HepG2 (cell line): Measurements from ENCODE around the gene EBF4. TPM values are rescaled to one million over a fixed set of nuclear protein-coding genes. Genes with fewer than 3 reads are reported as not detected.

ENCODE experiments used
- ATAC-seq: fragments of 200-7000 bp; cut with Tn5 transposase; 3 replicates; pipeline ENCODE4 v1.9.1; 2020; ENCODE audit warnings: mild to moderate bottlenecking, moderate library complexity
- BruUV-seq: library from RNA; stranded (reverse); fragments of 400-500 nt; replicated peaks from 2 replicates; lab custom pipeline; 2021; lab: Mats Ljungman, UMichigan
- CTCF ChIA-PET: fragments of 300-600 bp; formaldehyde crosslinking; extraction: SDS; loops from one replicate; lab custom pipeline; 2021; ENCODE audit warnings: low total read pairs, inconsistent platforms, low intra/inter-chr PET ratio; lab: Yijun Ruan, JAX
- POLR2A ChIA-PET: fragments of 350-600 bp; sonication (Branson Sonifier 250); formaldehyde crosslinking; loops from one replicate; lab custom pipeline; 2020; ENCODE audit warnings: antibody characterized with exemption, inconsistent platforms; lab: Yijun Ruan, JAX
- DNase-seq: peaks from one replicate; pipeline ENCODE4 v3.0.0-alpha.2; 2015; ENCODE audit warnings: low spot score
- FAIRE-seq: peaks from 3 replicates; lab custom pipeline; 2011; peaks lifted over from hg19 to GRCh38; lab: Jason Lieb, UNC
- H2AFZ ChIP-seq: one replicate; pipeline ENCODE4 v1.6.1; 2011; ENCODE audit warnings: low read length, inconsistent platforms
- H3K27ac ChIP-seq: fragments of 300-600 bp; 3 replicates; pipeline ENCODE4 v1.8.0; 2011; ENCODE audit warnings: mixed run types, mild to moderate bottlenecking, mixed read lengths, low read length, inconsistent platforms; ENCODE audit not compliant: insufficient read depth; ENCODE audit errors: extremely low read length
- H3K27me3 ChIP-seq, 2 experiments: fragments of 200-600 bp in 1 of 2; 2 replicates in 1 of 2; 3 replicates in 1 of 2; pipeline versions ENCODE4 v1.6.0 to v1.8.0; 2011; ENCODE audit warnings: low read length in 2 of 2, mild to moderate bottlenecking in 2 of 2, moderate library complexity in 2 of 2, inconsistent platforms in 1 of 2; ENCODE audit not compliant: insufficient read depth in 2 of 2, control insufficient read depth in 1 of 2
- H3K36me3 ChIP-seq, 2 experiments: fragments of 200-600 bp in 1 of 2; replicated peaks in 1 of 2; 2 replicates in 1 of 2; 3 replicates in 1 of 2; pipeline versions ENCODE4 v1.5.1 to v1.8.0; 2011; ENCODE audit warnings: low read length in 2 of 2, inconsistent platforms in 1 of 2; ENCODE audit not compliant: insufficient read depth in 2 of 2, control insufficient read depth in 1 of 2
- H3K4me1 ChIP-seq: 2 replicates; pipeline ENCODE4 v1.5.1; 2012; ENCODE audit warnings: low read length, inconsistent platforms; ENCODE audit not compliant: insufficient read depth
- H3K4me2 ChIP-seq: 2 replicates; pipeline ENCODE4 v1.6.0; 2011; ENCODE audit warnings: low read depth, low read length, inconsistent platforms
- H3K4me3 ChIP-seq, 3 experiments: fragments of 200-600 bp in 1 of 3; sonication (generic), shearing (Covaris generic) in 1 of 3; replicated peaks in 1 of 3; 2 replicates each; pipeline ENCODE4 v1.5.1; 2011 to 2016; ENCODE audit warnings: low read length in 3 of 3, inconsistent platforms in 2 of 3, low read depth in 2 of 3, mild to moderate bottlenecking in 2 of 3, control low read depth in 1 of 3, mixed read lengths in 1 of 3; ENCODE audit not compliant: insufficient read depth in 1 of 3
- H3K79me2 ChIP-seq: one replicate; pipeline ENCODE4 v1.6.1; 2011; ENCODE audit warnings: low read length, inconsistent platforms; ENCODE audit not compliant: insufficient read depth
- H3K9ac ChIP-seq: 2 replicates; pipeline ENCODE4 v1.6.0; 2011; ENCODE audit warnings: mild to moderate bottlenecking, low read depth, low read length, inconsistent platforms; ENCODE audit not compliant: insufficient read depth
- H3K9me3 ChIP-seq: 2 replicates; pipeline ENCODE4 v1.5.1; 2012; ENCODE audit warnings: mild to moderate bottlenecking, low read length
- H4K20me1 ChIP-seq: 2 replicates; pipeline ENCODE4 v1.6.0; 2011; ENCODE audit warnings: inconsistent platforms, mild to moderate bottlenecking, low read length, moderate library complexity; ENCODE audit not compliant: insufficient read depth
- CEBPZ ChIP-seq: IDR thresholded peaks from 2 replicates; pipeline ENCODE4 v1.6.1; 2012; ENCODE audit warnings: low read length, improper control_type of control experiment
- DNMT3B ChIP-seq: conservative IDR thresholded peaks from 2 replicates; pipeline ENCODE4 v1.6.1; 2016; ENCODE audit warnings: missing biosample characterization, control low read depth
- GATAD1 ChIP-seq: IDR thresholded peaks from 2 replicates; pipeline ENCODE4 v1.6.1; 2016; ENCODE audit warnings: missing genetic modification reagents, missing compliant biosample characterization
- HINFP ChIP-seq: sonication (generic); formaldehyde crosslinking; IDR thresholded peaks from 2 replicates; pipeline ENCODE4 v1.4.0; 2020; ENCODE audit warnings: low read depth, mild to moderate bottlenecking, missing genetic modification reagents
- NCOR1 ChIP-seq: fragments of 200-600 bp; sonication (generic); IDR thresholded peaks from 2 replicates; pipeline ENCODE4 v1.7.0; 2017; ENCODE audit warnings: antibody characterized with exemption, low read length, borderline replicate concordance
- SATB2 ChIP-seq: sonication (generic); formaldehyde crosslinking; IDR thresholded peaks from 2 replicates; pipeline ENCODE4 v1.5.0; 2020; ENCODE audit warnings: missing genetic modification reagents
- XBP1 ChIP-seq: sonication (generic); formaldehyde crosslinking; IDR thresholded peaks from 2 replicates; pipeline ENCODE4 v1.5.0; 2020; ENCODE audit warnings: missing genetic modification reagents
- ZFP36 ChIP-seq: fragments of 150-350 bp; IDR thresholded peaks from 2 replicates; pipeline ENCODE4 v1.6.1; 2018; ENCODE audit warnings: borderline replicate concordance, low read length, low read depth; ENCODE audit not compliant: partially characterized antibody
- ZNF296 ChIP-seq: sonication (generic); formaldehyde crosslinking; conservative IDR thresholded peaks from 2 replicates; pipeline ENCODE4 v1.5.0; 2020; ENCODE audit warnings: mild to moderate bottlenecking, missing genetic modification reagents
- ZNF460 ChIP-seq: sonication (generic); formaldehyde crosslinking; IDR thresholded peaks from 2 replicates; pipeline ENCODE4 v1.5.1; 2020; ENCODE audit warnings: missing genetic modification reagents, mild to moderate bottlenecking, borderline replicate concordance
- ZNF629 ChIP-seq: sonication (generic); formaldehyde crosslinking; conservative IDR thresholded peaks from 2 replicates; pipeline ENCODE4 v1.5.0; 2020; ENCODE audit warnings: missing genetic modification reagents
- ZNF75D ChIP-seq: sonication (generic); formaldehyde crosslinking; IDR thresholded peaks from 2 replicates; pipeline ENCODE4 v1.8.1; 2023; ENCODE audit warnings: missing genetic modification reagents, mild to moderate bottlenecking, borderline replicate concordance
- WGBS: methylation state at CpG from one replicate; pipeline ENCODE4 v1.1.6; 2017; ENCODE audit warnings: low lambda C conversion rate; 5-methylcytosine and 5-hydroxymethylcytosine counted together
- in situ Hi-C: cut with HindIII; loops from 2 replicates; pipeline ENCODE4 v1.10.0; 2017; ENCODE audit warnings: low pct_unique_long_range_greater_than_20kb; ENCODE audit not compliant: extremely low pct_ligation_motif_present
- intact Hi-C: fragments of 100-400 bp; cut with micrococcal nuclease; formaldehyde crosslinking; loops from one replicate; pipeline ENCODE4 v1.10.0; 2022; ENCODE audit not compliant: unreplicated experiment
- polyA plus RNA-seq, 8 experiments: library from polyadenylated mRNA; depleted of rRNA in 3 of 8; stranded (reverse) in 7 of 8; unstranded in 1 of 8; fragments of >200 nt; fragmentation: Illumina TruSeq in 4 of 8; extraction: Trizol in 4 of 8; gene quantifications; 2 replicates each; pipeline versions ENCODE4 v1.2.1 to v1.2.3, GENCODE V29; 2011 to 2016; ENCODE audit warnings: low read depth in 4 of 8, missing spikeins in 1 of 8, mixed read lengths in 1 of 8; ENCODE audit not compliant: insufficient read depth in 1 of 8
- total RNA-seq, 5 experiments: library from RNA; depleted of rRNA; stranded (reverse); fragments of >200 nt; fragmentation: Illumina TruSeq; extraction: Trizol; gene quantifications; 2 replicates each; pipeline ENCODE4 v1.2.3, GENCODE V29; 2016; ENCODE audit warnings: low read depth in 1 of 5

The EBF4 gene
- total and polyA plus RNA-seq, 2 of the 13 experiments (the other 11 are each of a cell fraction or from before 2014, with no cell fraction given): 0.84 to 2.2 TPM

- no peak overlapping the region for H3K27ac ChIP-seq
- no peak overlapping the region; the same call in 1 of the 2 replicates for H3K4me2 ChIP-seq
- POLR2A ChIA-PET: interaction anchor here (1.0 to 1.5 kb wide), 3 partner anchors 9 to 101 kb away, joined by 3 to 5 read pairs (median 3); partner anchors contain the start of genes IDH3B and NOP56
- H2AFZ ChIP-seq: no peak overlapping the region
- TF ChIP-seq XBP1 (no peak), SATB2 (CRISPR knock-in tag) (no peak), NCOR1 (no peak), ZNF296 (CRISPR knock-in tag) (peak; percentile 45; the same call in 1 of the 2 replicates)
- TF ChIP-seq, all 625 proteins: peak for 1
- intact Hi-C loops (loop anchor here (5.0 kb wide), 1 partner anchor 41 kb away; no protein-coding TSS in a partner anchor), in situ Hi-C loops (loop anchor here (5.0 to 10.0 kb wide), 2 partner anchors 66 to 91 kb away; partner anchors contain the start of genes PCED1A and VPS16)
- FAIRE-seq: no peak
- Histone ChIP-seq H3K79me2 (no peaks in the 10 kb centered on the region), H3K9me3 (no peaks in the 10 kb centered on the region), H3K36me3 (no peaks in the 10 kb centered on the region), H4K20me1 (0 out of 2 replicates have a peak, but pooled peaks cover 3% of the 10 kb centered on the region), H3K4me3 (no peak overlapping the region), H3K9ac (no peak overlapping the region), H3K4me1 (peaks cover 37% of the 10 kb centered on the region), H3K27me3 (peaks cover 14 to 73% of the 10 kb centered on the region in 2 experiments)
- WGBS: 29% methylated on average over 5 of the region's 6 CpGs
- no peak for DNase-seq
- CTCF ChIA-PET: interaction anchor here (1.9 to 2.2 kb wide), 2 partner anchors 40 to 65 kb away, joined by 5 to 7 read pairs; no protein-coding TSS in a partner anchor
- TSS peak; percentile 35 for BruUV-seq
- no peak for ATAC-seq
Observed at GRCh38 chr20:2753461-2754040, 61.0 kb downstream of the EBF4 start.

GRCh38 chr20:2754424-2754823 lies 61.8 kb downstream of the EBF4 start:
- DNase-seq (no peak), ATAC-seq (no peak), FAIRE-seq (no peak)
- BruUV-seq: TSS peak; percentile 40
- Histone ChIP-seq H3K9me3 (no peaks in the 10 kb centered on the region), H4K20me1 (0 out of 2 replicates have a peak, but pooled peaks cover 3% of the 10 kb centered on the region), H3K27ac (no peak overlapping the region), H2AFZ (no peak overlapping the region), H3K4me1 (peaks cover 37% of the 10 kb centered on the region), H3K4me3 (no peak overlapping the region), H3K4me2 (no peak overlapping the region), H3K79me2 (no peaks in the 10 kb centered on the region), H3K36me3 (no peaks in the 10 kb centered on the region), H3K27me3 (peaks cover 20 to 73% of the 10 kb centered on the region in 2 experiments), H3K9ac (no peak overlapping the region)
- no peak for TF ChIP-seq GATAD1 (CRISPR knock-in tag)
- no peak for TF ChIP-seq HINFP (CRISPR knock-in tag)
- TF ChIP-seq ZFP36: no peak
- TF ChIP-seq ZNF75D (CRISPR knock-in tag): no peak
- no peak for TF ChIP-seq ZNF629 (CRISPR knock-in tag)
- TF ChIP-seq ZNF460 (CRISPR knock-in tag): no peak
- no peak for TF ChIP-seq CEBPZ
- no peak for TF ChIP-seq DNMT3B (CRISPR knock-in tag)
- in situ Hi-C loops (loop anchor here (5.0 to 10.0 kb wide), 2 partner anchors 67 to 90 kb away; partner anchors contain the start of genes PCED1A and VPS16), intact Hi-C loops (loop anchor here (5.0 kb wide), 1 partner anchor 42 kb away; no protein-coding TSS in a partner anchor)
- WGBS: 12% methylated on average over 2 of the region's 2 CpGs
- CTCF ChIA-PET: interaction anchor here (2.9 kb wide), 1 partner anchor 97 kb away, joined by 27 read pairs; no protein-coding TSS in a partner anchor
- POLR2A ChIA-PET: interaction anchor here (1.3 kb wide), 1 partner anchor 8 kb away, joined by 3 read pairs; no protein-coding TSS in a partner anchor
